Lower lobe of right lung (tissue), 2 donors: ENCODE data around the gene STOM. TPM values are rescaled to one million over a fixed set of nuclear protein-coding genes. Genes with fewer than 3 reads are reported as not detected.
"Not testable (repeated sequence)": the region's sequence is repeated elsewhere in the genome, so short reads cannot be mapped to it uniquely, and the experiment has no call there.

ENCODE experiments used
- ATAC-seq, 2 donors: fragments of 200-7000 bp; cut with Tn5 transposase; one replicate each; pipeline ENCODE4 v1.9.1; 2020 to 2022; ENCODE audit warnings: mild to moderate bottlenecking in 2 of 2, moderate library complexity in 2 of 2
- DNase-seq: peaks from one replicate; pipeline ENCODE4 v3.0.0-alpha.2; 2020
- H3K27ac ChIP-seq: fragments of 200-600 bp; one replicate; pipeline ENCODE4 v1.8.0; 2022
- H3K27me3 ChIP-seq: fragments of 200-600 bp; one replicate; pipeline ENCODE4 v1.8.0; 2022; ENCODE audit warnings: low read depth
- H3K36me3 ChIP-seq: fragments of 200-600 bp; one replicate; pipeline ENCODE4 v1.8.0; 2022; ENCODE audit warnings: mild to moderate bottlenecking
- H3K4me1 ChIP-seq: fragments of 200-600 bp; one replicate; pipeline ENCODE4 v1.8.0; 2022
- H3K4me3 ChIP-seq: fragments of 200-600 bp; one replicate; pipeline ENCODE4 v1.8.0; 2022; ENCODE audit warnings: mild to moderate bottlenecking
- H3K9me3 ChIP-seq: fragments of 200-600 bp; one replicate; pipeline ENCODE4 v1.8.0; 2022
- intact Hi-C: fragments of 100-400 bp; cut with DNase I; formaldehyde crosslinking; loops from one replicate; pipeline ENCODE4 v1.11.0; 2022
- total RNA-seq: library from RNA; stranded (reverse); fragmentation: NEBNext Ultra II Directional; extraction: Animal tissue kit (Norgen Biotek cat#: 25700); gene quantifications from one replicate; pipeline ENCODE4 v1.2.1, GENCODE V29; 2021
- TF ChIP-seq, protein P1 (sequence below): fragments of 200-600 bp; IDR thresholded peaks from one replicate; pipeline ENCODE4 v1.8.0; 2022; ENCODE audit warnings: antibody characterized with exemption, mild to moderate bottlenecking
- donor health status: DM: no; HTN: yes; CAD: no; lungs with severe emphysema.

STOM gene
- total RNA-seq, 1 donor from 2014 or later: 479 TPM

DNA sequence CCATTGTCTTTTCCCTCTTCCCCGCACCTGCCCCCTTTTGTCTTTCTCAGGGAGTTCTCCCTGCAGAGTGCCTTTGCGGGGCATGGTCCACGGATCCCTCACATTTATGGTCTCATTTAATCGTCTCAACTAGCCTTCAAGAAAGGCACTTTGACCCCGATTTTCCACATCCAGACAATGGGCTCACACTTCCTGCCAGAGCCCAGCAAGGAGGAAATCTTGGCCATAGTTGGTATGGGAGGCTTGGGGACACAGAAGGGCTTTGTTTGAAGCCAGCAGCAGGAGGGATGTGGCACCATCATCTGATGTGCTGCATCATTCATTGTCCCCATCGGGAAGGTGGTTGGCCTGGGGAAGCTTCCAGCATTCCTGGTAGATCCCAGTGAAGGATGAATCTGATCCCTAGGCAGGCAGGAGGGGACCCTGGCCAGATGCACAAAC lies 77.2 kb downstream of the STOM start:
- H3K27ac ChIP-seq: no peak overlapping the region
- TF ChIP-seq, protein P1, sequence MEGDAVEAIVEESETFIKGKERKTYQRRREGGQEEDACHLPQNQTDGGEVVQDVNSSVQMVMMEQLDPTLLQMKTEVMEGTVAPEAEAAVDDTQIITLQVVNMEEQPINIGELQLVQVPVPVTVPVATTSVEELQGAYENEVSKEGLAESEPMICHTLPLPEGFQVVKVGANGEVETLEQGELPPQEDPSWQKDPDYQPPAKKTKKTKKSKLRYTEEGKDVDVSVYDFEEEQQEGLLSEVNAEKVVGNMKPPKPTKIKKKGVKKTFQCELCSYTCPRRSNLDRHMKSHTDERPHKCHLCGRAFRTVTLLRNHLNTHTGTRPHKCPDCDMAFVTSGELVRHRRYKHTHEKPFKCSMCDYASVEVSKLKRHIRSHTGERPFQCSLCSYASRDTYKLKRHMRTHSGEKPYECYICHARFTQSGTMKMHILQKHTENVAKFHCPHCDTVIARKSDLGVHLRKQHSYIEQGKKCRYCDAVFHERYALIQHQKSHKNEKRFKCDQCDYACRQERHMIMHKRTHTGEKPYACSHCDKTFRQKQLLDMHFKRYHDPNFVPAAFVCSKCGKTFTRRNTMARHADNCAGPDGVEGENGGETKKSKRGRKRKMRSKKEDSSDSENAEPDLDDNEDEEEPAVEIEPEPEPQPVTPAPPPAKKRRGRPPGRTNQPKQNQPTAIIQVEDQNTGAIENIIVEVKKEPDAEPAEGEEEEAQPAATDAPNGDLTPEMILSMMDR: no peak
- no peak overlapping the region for H3K4me3 ChIP-seq
- peaks cover 64% of the 10 kb centered on the region for H3K4me1 ChIP-seq
- H3K36me3 ChIP-seq: no peaks in the 10 kb centered on the region
- DNase-seq (no peak), ATAC-seq (no peak)
- H3K27me3 ChIP-seq: no peaks in the 10 kb centered on the region
- no peaks in the 10 kb centered on the region for H3K9me3 ChIP-seq
- intact Hi-C loops: no loop called here

DNA sequence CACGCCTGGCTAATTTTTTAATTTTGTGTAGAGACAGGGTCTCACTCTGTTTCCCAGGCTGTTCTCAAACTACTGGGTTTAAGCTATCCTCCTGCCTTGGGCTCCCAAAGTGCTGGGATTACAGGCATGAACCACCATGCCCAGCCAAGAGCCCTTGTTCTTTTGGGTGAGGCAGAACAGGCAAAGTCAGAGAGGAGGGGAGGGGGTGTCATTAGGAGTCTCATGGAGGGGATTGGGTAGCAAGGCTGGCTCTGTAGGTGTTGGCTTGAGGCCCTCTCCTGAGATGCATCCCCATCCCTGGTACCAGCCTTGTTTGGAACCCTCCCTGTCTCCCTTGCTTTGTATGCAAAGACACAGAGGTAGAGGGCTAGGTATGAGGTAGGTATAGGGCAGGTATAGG lies 78.0 kb downstream of the STOM start:
- Histone ChIP-seq H3K27ac (no peak overlapping the region), H3K27me3 (no peaks in the 10 kb centered on the region), H3K9me3 (no peaks in the 10 kb centered on the region), H3K4me3 (no peak overlapping the region), H3K4me1 (peaks cover 66% of the 10 kb centered on the region), H3K36me3 (no peaks in the 10 kb centered on the region)
- TF ChIP-seq, protein P1: no peak
- DNase-seq: no peak
- no peak for ATAC-seq
- intact Hi-C loops: no loop called here

DNA sequence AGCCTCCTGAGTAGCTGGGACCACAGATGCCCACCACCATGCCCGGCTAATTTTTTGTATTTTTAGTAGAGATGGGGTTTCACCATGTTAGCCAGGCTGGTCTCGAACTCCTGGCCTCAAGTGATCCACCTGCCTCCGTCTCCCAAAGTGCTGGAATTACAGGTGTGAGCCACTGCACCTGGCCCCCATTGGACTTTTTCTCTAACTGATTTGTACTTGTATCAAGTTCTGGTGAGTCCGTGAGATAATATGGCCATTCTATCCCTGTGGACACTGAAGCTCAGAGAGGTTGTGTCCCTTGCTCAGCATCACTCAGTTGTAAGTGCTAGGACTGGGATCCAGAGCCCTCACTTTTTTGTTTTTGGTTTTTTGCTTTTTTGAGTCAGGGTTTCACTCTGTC lies 78.5 kb downstream of the STOM start:
- H3K27ac ChIP-seq, intact Hi-C loops, H3K27me3 ChIP-seq, H3K4me3 ChIP-seq, H3K36me3 ChIP-seq, H3K9me3 ChIP-seq, ATAC-seq, DNase-seq: not testable (repeated sequence)
- H3K4me1 ChIP-seq: peaks cover 66% of the 10 kb centered on the region

DNA sequence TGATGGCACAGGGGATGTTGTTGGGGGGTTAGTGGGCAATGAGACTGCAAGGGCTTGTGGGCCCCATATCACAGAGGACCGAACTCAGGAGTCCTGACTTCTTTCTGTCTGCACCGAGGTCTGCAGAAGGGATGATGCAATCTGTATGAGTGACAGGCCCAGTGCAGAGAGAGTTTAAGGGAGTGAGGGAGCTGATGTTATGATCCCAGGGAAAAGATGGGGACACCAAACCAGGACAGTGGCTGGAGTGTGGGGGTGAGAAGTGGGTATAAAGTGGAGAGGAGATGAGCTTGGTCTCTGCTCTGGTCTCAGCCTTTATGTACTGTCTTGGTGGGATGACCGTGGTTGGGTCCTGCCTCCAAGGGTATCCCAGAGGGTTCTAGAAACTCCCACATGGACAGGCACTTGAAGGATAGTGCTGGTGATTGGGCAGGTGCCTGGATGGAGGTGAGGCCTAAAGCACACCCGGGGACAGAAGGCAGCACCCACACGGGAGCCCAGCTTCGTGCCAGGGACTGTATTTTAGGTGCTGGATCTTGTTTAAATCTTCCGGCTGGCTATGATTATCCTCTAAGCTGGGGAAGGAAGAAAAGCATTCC lies 80.2 kb downstream of the STOM start:
- Histone ChIP-seq H3K4me3 (no peak overlapping the region), H3K4me1 (peaks cover 66% of the 10 kb centered on the region), H3K27ac (peak overlapping the region; percentile 93), H3K36me3 (peaks cover 1% of the 10 kb centered on the region), H3K27me3 (no peaks in the 10 kb centered on the region), H3K9me3 (no peaks in the 10 kb centered on the region)
- TF ChIP-seq, protein P1: no peak
- no peak for DNase-seq
- intact Hi-C loops: no loop called here
- no peak for ATAC-seq

DNA sequence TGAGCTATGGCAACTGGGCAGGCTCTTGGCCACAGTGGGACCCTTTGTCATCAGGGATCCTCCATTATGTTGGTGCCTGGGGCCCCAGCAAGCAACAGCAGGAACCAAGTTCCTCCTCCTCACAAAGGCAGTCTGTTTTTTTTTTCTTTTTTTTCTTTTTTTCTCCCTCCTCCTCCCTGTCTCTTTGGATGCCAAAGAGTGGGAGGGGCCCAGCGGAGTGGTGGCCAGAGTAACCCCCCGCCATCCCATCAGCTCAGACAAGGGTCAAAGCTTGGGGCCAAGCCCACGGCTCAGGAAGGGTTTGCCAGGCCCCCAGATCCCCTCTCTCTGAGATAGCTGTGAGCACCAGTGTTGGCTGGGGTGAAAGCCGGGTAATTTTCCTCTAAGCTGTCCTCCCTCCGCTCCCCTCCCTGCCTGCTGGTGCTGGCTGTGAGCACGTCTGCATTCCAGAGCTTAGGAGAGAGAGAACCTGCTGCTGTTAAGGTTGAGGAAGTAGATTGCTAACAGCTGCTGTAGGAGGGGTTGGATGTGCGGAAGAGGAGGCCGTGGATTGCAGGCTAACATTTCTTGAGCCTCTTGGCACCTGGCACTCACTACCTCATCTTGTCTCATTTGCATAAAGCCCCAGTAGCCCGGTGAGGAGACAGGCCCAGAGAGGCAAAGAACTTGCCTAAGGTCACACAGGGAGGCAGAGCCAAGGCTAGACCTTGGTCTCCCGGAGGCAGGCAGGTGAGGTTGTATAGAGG lies 80.9 kb downstream of the STOM start:
- DNase-seq: peak; percentile 70
- intact Hi-C loops: no loop called here
- no peaks in the 10 kb centered on the region for H3K27me3 ChIP-seq
- H3K9me3 ChIP-seq: no peaks in the 10 kb centered on the region
- ATAC-seq: peak; percentile 71 to 80
- H3K27ac ChIP-seq: peak overlapping the region; percentile 93
- peaks cover 5% of the 10 kb centered on the region for H3K36me3 ChIP-seq
- no peak overlapping the region for H3K4me3 ChIP-seq
- TF ChIP-seq, protein P1: no peak
- peaks cover 66% of the 10 kb centered on the region for H3K4me1 ChIP-seq

Other genes with a start within 250 kb of the STOM start
- gene RAB14, start 168.4 kb downstream of the STOM start, total RNA-seq: 101 TPM
- gene GSN, start 102.1 kb downstream of the STOM start, total RNA-seq: 388 TPM
- 14.0 TPM for gene GGTA1, start 129.6 kb upstream of the STOM start, total RNA-seq